GM18867 (cell line): ENCODE measurements around the gene FCRL1.

ENCODE experiments used
- ATAC-seq: cut with Tn5 transposase; IDR thresholded peaks from one replicate; pipeline ENCODE4 v1.9.1; 2021; ENCODE audit warnings: mild to moderate bottlenecking, moderate library complexity; ENCODE audit not compliant: unreplicated experiment

Gene FCRL1

DNA sequence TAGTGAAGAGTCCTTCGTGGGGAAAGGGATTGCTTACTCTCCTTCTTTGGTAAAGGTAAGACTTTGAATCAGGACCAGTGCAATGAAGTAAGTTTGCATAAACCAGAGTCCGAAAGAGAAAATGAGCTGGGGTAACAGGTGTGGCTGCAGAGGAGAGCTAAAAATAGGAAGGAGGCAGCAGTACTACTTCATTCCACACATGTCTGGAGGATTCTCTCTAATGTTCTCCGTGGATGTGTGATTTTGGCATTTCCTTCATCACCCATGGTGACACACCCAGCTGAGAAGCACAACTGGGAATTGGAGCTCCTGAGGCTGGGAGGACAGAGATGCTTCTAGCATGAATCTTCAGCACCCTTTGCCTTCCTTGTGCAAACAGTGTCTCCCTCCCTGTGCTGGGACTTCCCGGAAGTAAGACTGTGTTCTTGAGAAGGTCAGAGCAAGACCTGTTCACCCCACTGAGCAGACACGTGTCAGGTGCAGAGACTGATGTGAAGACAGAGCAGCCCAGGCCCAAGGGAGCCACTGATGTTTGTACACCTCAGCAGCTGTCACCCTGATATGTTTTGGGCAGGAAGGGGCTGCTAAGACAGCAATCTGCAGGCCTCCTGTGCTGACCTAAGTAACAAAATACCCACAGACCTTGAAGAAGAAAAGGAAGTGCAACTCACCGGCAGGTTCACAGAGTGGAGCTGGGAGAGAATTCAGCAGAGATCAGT is 13.3 kb downstream of the FCRL1 start:
- ATAC-seq = peak; percentile 89

- no peak for ATAC-seq
These were observed 16.1 kb downstream of the FCRL1 start for GRCh38 chr1:157803851-157804250.

DNA sequence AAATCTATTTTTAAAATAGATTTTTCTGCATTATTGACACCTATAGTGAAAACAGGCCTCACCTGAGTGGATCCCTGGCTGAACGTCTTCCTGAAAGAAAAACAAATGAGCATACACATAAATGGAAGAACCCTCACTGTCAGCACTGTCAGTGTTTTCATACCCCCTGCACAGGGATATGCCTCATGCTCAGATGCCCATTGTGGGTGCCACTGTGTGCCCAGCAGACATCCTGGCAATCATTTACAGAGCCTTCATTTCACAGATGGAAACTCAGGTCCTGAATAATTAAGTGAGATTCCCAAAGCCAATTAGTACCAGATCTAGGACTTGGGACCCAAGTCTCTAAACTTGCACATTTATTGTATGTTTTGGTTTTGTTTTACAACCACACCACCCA is 19.9 kb downstream of the FCRL1 start:
- ATAC-seq = no peak

GRCh38 chr1:157798211-157798610 is 21.7 kb downstream of the FCRL1 start:
- ATAC-seq = no peak

DNA sequence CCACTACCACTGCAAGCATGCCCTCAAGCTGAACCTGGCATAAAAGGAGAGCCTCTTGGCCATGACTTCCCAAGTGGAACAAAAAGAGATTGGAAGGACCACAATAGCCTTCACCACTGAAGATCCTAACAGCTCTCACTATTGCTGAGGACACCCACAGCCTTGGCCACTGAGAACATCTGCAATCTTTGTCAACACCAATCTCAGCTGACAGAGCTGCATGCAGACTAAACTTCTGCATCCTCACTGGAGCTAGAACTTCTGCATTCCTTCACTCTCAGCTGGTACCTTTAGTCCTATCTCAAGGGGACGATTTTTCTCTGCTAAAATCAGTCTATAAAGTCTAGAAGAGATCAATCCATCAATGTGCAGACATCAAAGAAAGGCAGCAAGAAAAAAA is 34.7 kb downstream of the FCRL1 start:
- ATAC-seq = no peak

GRCh38 chr1:157784801-157785200 is 35.1 kb downstream of the FCRL1 start:
- ATAC-seq = no peak

- no peak for ATAC-seq
These were observed 37.0 kb downstream of the FCRL1 start for GRCh38 chr1:157782931-157783330.

DNA sequence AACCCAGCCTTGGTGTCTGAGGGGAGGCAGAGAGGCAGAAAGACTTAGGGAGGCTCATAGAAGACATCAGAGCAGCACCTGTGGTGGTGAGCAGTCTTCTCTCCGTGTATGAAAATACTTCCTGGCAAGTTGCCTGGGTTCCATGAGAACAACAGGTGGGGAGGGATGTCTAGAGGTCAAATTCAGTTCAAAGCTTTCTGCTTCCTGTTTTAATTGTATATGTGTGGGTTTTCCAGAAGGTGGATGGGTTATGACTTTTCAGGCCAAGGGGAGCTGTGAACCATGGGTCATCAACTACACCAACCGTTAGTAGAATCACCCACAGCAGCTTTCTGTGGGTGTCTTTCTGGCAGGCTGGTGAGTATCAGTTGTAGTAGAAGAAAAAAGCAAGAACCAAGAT is 38.9 kb downstream of the FCRL1 start:
- ATAC-seq = peak; percentile 66

- ATAC-seq = peak; percentile 61
These were observed 42.9 kb downstream of the FCRL1 start, which contains the start of gene FCRL2 for GRCh38 chr1:157776971-157777391. FCRL2 (minus strand) TSS chr1:157777132; CDS start chr1:157777073, 59 bp downstream.

- no peak for ATAC-seq
These were observed 44.6 kb downstream of the FCRL1 start for GRCh38 chr1:157775101-157775870.

DNA sequence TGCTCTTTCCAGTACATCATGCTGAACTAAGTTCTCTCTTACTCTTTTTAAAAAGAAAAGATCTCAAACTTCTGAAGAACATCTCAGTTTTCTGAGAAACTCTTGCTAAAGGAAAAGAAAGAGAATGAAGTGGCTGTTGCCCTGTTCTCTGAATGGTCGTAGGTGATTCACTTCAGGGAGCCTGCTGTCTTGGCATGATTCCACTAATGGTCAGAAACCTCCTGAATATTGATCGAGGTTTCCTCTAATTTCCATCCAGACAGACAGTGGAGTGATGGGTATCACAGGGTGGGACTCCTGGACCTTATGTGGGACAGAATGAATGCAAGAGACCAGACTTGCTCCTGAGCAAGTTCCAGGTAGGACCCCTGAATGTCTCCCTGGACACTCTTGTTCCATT is 45.5 kb downstream of the FCRL1 start:
- no peak for ATAC-seq

GRCh38 chr1:157773493-157774350 is 46.2 kb downstream of the FCRL1 start:
- peak; percentile 71 for ATAC-seq

- ATAC-seq = no peak
These were observed 48.1 kb downstream of the FCRL1 start for GRCh38 chr1:157771661-157772425.

DNA sequence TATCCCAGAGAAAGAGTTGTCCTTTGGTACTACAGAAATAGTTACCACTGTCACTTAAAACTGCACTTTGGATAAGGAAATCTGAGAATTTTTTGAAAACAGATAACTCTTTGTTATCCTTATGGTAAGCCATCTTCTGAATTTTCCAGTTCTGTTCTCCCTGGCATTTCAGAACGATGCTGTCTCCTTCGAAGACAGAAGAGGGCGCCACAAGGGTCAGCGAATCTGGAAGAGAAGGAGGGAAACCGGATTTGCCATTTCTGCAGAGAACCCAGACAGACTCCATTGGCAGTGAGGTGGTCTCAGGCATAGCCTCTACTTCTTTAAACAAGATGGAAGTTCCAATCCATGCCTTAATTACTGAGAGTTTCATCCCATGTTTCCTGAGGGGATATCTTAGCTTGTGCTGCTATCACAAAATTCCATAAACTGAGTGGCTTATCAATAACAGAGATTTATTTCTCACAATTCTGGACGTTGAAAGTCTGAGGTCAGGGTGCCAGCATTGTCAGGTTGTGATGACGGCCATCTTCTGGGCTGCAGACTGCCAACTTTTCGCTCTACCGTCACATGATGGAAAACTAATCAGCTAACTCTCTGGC is 49.4 kb downstream of the FCRL1 start:
- no peak for ATAC-seq

- no peak for ATAC-seq
These were observed 53.1 kb downstream of the FCRL1 start for GRCh38 chr1:157766792-157767191.

DNA sequence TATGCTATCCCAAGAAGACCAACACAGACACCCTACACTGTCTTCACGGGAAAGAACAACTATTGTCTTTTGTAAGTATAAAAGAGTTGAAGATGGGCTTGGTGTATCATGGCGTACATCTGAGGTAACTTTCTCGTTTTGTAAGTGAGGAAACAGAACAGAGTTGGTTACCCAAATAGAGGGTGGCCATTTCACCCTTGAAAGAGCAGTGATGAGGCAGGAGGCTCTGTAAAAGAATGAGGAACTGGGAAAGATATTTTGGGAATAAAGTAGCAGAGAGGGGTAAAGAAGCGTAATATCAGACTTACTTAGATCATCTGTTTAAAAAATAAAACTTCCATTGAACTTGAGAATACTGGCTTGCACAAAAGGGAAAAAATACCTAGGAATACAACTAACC is 61.9 kb downstream of the FCRL1 start:
- no peak for ATAC-seq

DNA sequence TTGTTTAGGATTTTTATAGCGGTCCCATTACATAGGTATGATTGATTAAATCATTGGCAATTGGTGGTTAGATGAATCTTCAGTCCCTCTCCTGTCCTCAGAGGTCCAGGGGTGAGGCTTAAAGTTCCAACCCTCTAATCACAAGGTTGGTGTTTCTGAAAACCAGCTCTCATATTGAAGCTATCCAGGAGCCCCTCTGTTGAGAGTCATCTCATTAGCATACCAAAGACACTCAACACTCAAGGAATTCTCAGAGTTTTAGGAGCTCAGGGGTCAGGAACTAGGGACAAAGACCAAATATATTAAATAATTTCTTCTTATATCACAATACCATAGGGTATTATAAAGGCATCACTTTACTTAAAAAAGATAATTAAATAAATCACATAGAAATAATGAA is 66.3 kb downstream of the FCRL1 start:
- ATAC-seq = no peak

GRCh38 chr1:157751283-157751682 is 68.6 kb downstream of the FCRL1 start:
- no peak for ATAC-seq

- no peak for ATAC-seq
These were observed 71.6 kb downstream of the FCRL1 start for GRCh38 chr1:157748262-157748817.
